Tibial nerve (tissue), 4 donors: ENCODE results near the gene PSORS1C1. TPM values are rescaled to one million over a fixed set of nuclear protein-coding genes. Genes with fewer than 3 reads are reported as not detected.

ENCODE experiments used
- DNase-seq, 2 donors: peaks; one replicate each; pipeline ENCODE4 v3.0.0-alpha.2; 2019; ENCODE audit warnings: low spot score in 2 of 2
- H3K27ac ChIP-seq, 4 donors: fragments of 200-600 bp; sonication (generic) in 3 of 4; one replicate each; pipeline ENCODE4 v1.5.1; 2017 to 2019; ENCODE audit warnings: mild to moderate bottlenecking in 1 of 4
- H3K27me3 ChIP-seq, 2 donors: fragments of 200-600 bp; sonication (generic) in 1 of 2; one replicate each; pipeline versions ENCODE4 v1.5.1 to v1.6.0; 2017 to 2019
- H3K36me3 ChIP-seq, 3 donors: fragments of 200-600 bp; sonication (generic); one replicate each; pipeline ENCODE4 v1.5.1; 2018 to 2019
- H3K4me1 ChIP-seq, 4 donors: fragments of 200-600 bp; sonication (generic) in 3 of 4; one replicate each; pipeline ENCODE4 v1.5.1; 2017 to 2019
- H3K4me3 ChIP-seq, 4 donors: fragments of 200-600 bp; sonication (generic) in 3 of 4; one replicate each; pipeline ENCODE4 v1.5.1; 2017 to 2019; ENCODE audit warnings: mild to moderate bottlenecking in 1 of 4, moderate library complexity in 1 of 4
- H3K9me3 ChIP-seq, 4 donors: fragments of 200-600 bp; sonication (generic) in 3 of 4; one replicate each; pipeline ENCODE4 v1.5.1; 2017 to 2019
- CTCF ChIP-seq, 5 experiments: fragments of 200-600 bp in 3 of 5; fragments of 450-650 bp in 2 of 5; sonication (generic) in 3 of 5; IDR thresholded peaks; one replicate each; pipeline ENCODE4 v1.5.1; 2016 to 2019; ENCODE audit warnings: antibody characterized with exemption in 5 of 5, mild to moderate bottlenecking in 3 of 5, moderate library complexity in 2 of 5
- EP300 ChIP-seq, 2 donors: sonication (generic); formaldehyde crosslinking; IDR thresholded peaks; one replicate each; pipeline ENCODE4 v1.6.1; 2017; ENCODE audit warnings: antibody characterized with exemption in 2 of 2, mild to moderate bottlenecking in 1 of 2
- POLR2A ChIP-seq, 2 donors: fragments of 450-650 bp; IDR thresholded peaks; one replicate each; pipeline ENCODE4 v1.6.1; 2017; ENCODE audit warnings: antibody characterized with exemption in 2 of 2, mild to moderate bottlenecking in 2 of 2, moderate library complexity in 2 of 2
- WGBS, 2 donors: methylation state at CpG; one replicate each; pipeline ENCODE4 v1.1.5; 2018; 5-methylcytosine and 5-hydroxymethylcytosine counted together
- total RNA-seq, 4 donors: library from RNA; depleted of rRNA; stranded (reverse); fragments of >200 nt; gene quantifications; one replicate each; pipeline ENCODE4 v1.1.0, GENCODE V29; 2016

The PSORS1C1 gene
- total RNA-seq, 4 donors from 2014 or later: 0.42 to 8.5 (median 2.2) TPM

- DNase-seq: no peak
- H3K27ac ChIP-seq: peak overlapping the region in 1 of 4 donors; percentile 41
- TF ChIP-seq EP300 (IDR thresholded peaks at IDR 0.05) (no peak), CTCF (IDR thresholded peaks at IDR 0.05) (no peak), POLR2A (IDR thresholded peaks at IDR 0.05) (no peak)
Observed at GRCh38 chr6:31144296-31144969, 29.8 kb downstream of the PSORS1C1 start.

GRCh38 chr6:31144970-31145340 is 30.4 kb downstream of the PSORS1C1 start:
- H3K27ac ChIP-seq: peak overlapping the region in 1 of 4 donors; percentile 37
- DNase-seq: no peak

More at GRCh38 chr6:31144296-31144969, 29.8 kb downstream of the PSORS1C1 start:
- Histone ChIP-seq H3K4me3 (no peak overlapping the region), H3K4me1 (peaks cover 0 to 14% (median 0%) of the 10 kb centered on the region in 4 donors), H3K36me3 (peaks cover 0 to 60% (median 0%) of the 10 kb centered on the region in 3 donors), H3K9me3 (no peaks in the 10 kb centered on the region), H3K27me3 (no peaks in the 10 kb centered on the region)
- 88% methylated on average over 18 of the region's 18 CpGs for WGBS, 2 donors

DNA sequence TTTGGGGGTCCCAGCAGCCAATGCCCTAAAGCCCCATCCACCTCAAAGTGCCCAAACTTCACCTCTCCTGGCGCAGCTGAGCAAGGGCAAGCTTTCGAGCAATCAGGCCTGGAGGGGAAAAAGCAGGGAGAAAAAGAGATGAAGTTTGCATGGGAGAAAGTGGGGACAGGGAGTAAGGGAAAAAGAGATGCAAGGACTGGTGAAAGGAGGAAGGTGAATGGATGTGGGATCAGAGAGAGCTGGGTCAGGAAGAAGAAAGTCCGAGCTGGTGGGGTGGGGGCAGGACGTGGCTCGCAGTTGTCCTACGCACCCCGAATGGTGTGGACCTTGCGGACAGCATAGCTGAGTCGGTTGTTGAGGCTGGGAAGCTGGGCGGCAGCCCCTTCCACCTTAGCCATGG is 30.8 kb downstream of the PSORS1C1 start:
- no peaks in the 10 kb centered on the region for H3K27me3 ChIP-seq
- H3K27ac ChIP-seq: peak overlapping the region in 1 of 4 donors; percentile 37
- TF ChIP-seq CTCF (IDR thresholded peaks at IDR 0.05) (no peak), POLR2A (IDR thresholded peaks at IDR 0.05) (no peak), EP300 (IDR thresholded peaks at IDR 0.05) (no peak)
- H3K36me3 ChIP-seq: peaks cover 0 to 70% (median 0%) of the 10 kb centered on the region in 3 donors
- DNase-seq: no peak
- no peak overlapping the region for H3K4me3 ChIP-seq
- no peaks in the 10 kb centered on the region for H3K9me3 ChIP-seq
- peaks cover 0 to 14% (median 0%) of the 10 kb centered on the region in 4 donors for H3K4me1 ChIP-seq
- 92 to 94% methylated on average over 10 of the region's 10 CpGs for WGBS, 2 donors

More at GRCh38 chr6:31144970-31145340, 30.4 kb downstream of the PSORS1C1 start:
- TF ChIP-seq EP300 (IDR thresholded peaks at IDR 0.05) (no peak), POLR2A (IDR thresholded peaks at IDR 0.05) (no peak), CTCF (IDR thresholded peaks at IDR 0.05) (no peak)
- 76 to 96% methylated on average over 11 of the region's 11 CpGs for WGBS, 2 donors
- Histone ChIP-seq H3K4me3 (no peak overlapping the region), H3K27me3 (no peaks in the 10 kb centered on the region), H3K4me1 (peaks cover 0 to 14% (median 0%) of the 10 kb centered on the region in 4 donors), H3K36me3 (peaks cover 0 to 66% (median 0%) of the 10 kb centered on the region in 3 donors), H3K9me3 (no peaks in the 10 kb centered on the region)

DNA sequence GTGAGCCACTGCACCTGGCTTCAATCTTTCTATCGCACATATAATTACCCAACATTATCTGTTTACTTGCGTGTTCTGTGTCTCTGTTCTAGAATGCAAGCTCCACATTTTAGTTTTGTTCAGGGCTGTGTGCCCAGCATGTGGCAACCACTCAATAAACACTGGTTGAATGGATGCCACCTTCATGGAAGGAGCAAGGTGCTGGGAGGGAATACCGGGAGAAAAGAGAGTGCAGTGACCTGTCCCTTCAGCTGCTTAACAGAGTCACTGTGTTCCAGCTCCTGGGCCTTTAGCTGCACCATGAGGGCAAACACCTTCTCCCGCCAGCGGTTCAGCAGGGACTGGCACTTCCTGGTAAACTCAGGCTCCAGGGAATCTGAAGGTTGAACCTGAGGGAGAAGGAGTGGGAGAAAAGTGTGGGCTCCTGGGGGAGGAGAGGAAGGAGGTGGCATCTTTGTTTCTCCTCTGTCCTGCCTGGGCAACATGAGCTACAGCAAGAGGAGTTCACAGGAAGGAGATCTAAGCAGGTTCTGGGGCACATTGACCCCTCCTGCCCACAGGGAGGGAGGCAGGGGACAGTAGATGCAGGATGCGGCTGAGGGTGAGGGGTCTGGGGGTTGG is 35.3 kb downstream of the PSORS1C1 start:
- Histone ChIP-seq H3K4me1 (no peaks in the 10 kb centered on the region), H3K4me3 (no peak overlapping the region), H3K27ac (no peak overlapping the region), H3K27me3 (no peaks in the 10 kb centered on the region), H3K36me3 (peaks cover 0 to 80% (median 0%) of the 10 kb centered on the region in 3 donors), H3K9me3 (no peaks in the 10 kb centered on the region)
- WGBS, 2 donors: 83 to 95% methylated on average over 6 of the region's 6 CpGs
- no peak for DNase-seq
- TF ChIP-seq EP300 (IDR thresholded peaks at IDR 0.05): no peak
- TF ChIP-seq POLR2A (IDR thresholded peaks at IDR 0.05): no peak

DNA sequence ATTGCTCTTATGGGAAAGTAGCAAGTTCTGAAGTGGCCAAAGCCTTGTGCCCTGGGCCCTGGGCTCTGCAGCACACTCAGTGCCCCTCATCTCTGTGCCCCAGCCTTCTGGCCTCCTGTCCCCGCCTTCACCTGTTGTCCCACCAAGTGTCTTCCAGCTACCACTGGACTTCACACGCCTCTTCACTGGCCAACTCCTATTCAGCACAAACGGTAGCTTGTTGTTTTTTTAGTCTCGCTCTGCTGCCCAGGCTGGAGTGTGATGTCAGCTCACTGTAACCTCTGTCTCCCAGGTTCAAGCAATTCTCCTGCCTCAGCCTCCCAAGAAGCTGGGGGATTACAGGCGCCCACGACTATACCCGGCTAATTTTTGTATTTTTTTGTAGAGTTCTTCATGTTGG is 38.2 kb downstream of the PSORS1C1 start:
- Histone ChIP-seq H3K27me3 (no peaks in the 10 kb centered on the region), H3K27ac (no peak overlapping the region), H3K4me1 (peaks cover 0 to 12% (median 2%) of the 10 kb centered on the region in 4 donors), H3K9me3 (no peaks in the 10 kb centered on the region), H3K36me3 (peaks cover 0 to 72% (median 0%) of the 10 kb centered on the region in 3 donors), H3K4me3 (no peak overlapping the region)
- no peak for TF ChIP-seq EP300 (IDR thresholded peaks at IDR 0.05)
- no peak for TF ChIP-seq CTCF (IDR thresholded peaks at IDR 0.05)
- no peak for TF ChIP-seq POLR2A (IDR thresholded peaks at IDR 0.05)
- 86 to 88% methylated on average over 7 of the region's 7 CpGs for WGBS, 2 donors
- no peak for DNase-seq
